CD14-positive monocyte (primary cell): ENCODE data around the gene VPS37C. TPM values are rescaled to one million over a fixed set of nuclear protein-coding genes. Genes with fewer than 3 reads are reported as not detected.

Experiments used
- DNase-seq, 3 donors: peaks; one replicate each; pipeline ENCODE4 v3.0.0-alpha.2; 2011 to 2022
- H2AFZ ChIP-seq: 2 replicates; pipeline ENCODE4 v1.6.0; 2012; ENCODE audit warnings: mild to moderate bottlenecking, low read depth, low read length, inconsistent platforms; ENCODE audit not compliant: insufficient read depth, poor library complexity, severe bottlenecking
- H3K27ac ChIP-seq, 2 donors: 1 replicate in 1 of 2; 2 replicates in 1 of 2; pipeline ENCODE4 v1.5.1; 2012 to 2013; ENCODE audit warnings: low read length in 2 of 2, control low read depth in 1 of 2, inconsistent platforms in 1 of 2, low read depth in 1 of 2, mild to moderate bottlenecking in 1 of 2
- H3K27me3 ChIP-seq, 2 donors: one replicate each; pipeline versions ENCODE4 v1.6.0 to v1.6.1; 2011 to 2013; ENCODE audit warnings: low read length in 2 of 2; ENCODE audit not compliant: control insufficient read depth in 2 of 2, insufficient read depth in 2 of 2
- H3K36me3 ChIP-seq, 2 donors: replicated peaks in 1 of 2; 1 replicate in 1 of 2; 2 replicates in 1 of 2; pipeline versions ENCODE4 v1.5.1 to v1.6.1; 2012 to 2013; ENCODE audit warnings: low read length in 2 of 2, control low read depth in 1 of 2, inconsistent platforms in 1 of 2, mild to moderate bottlenecking in 1 of 2; ENCODE audit not compliant: insufficient read depth in 2 of 2, control insufficient read depth in 1 of 2
- H3K4me1 ChIP-seq, 2 donors: 1 replicate in 1 of 2; 2 replicates in 1 of 2; pipeline versions ENCODE4 v1.5.1 to v1.6.1; 2012 to 2013; ENCODE audit warnings: low read length in 2 of 2, control low read depth in 1 of 2, inconsistent platforms in 1 of 2, mild to moderate bottlenecking in 1 of 2, moderate library complexity in 1 of 2; ENCODE audit not compliant: insufficient read depth in 2 of 2, control insufficient read depth in 1 of 2
- H3K4me2 ChIP-seq: replicated peaks from 2 replicates; pipeline ENCODE3; 2012; ENCODE audit warnings: low read length, moderate library complexity, mild to moderate bottlenecking; ENCODE audit not compliant: poor library complexity, severe bottlenecking; ENCODE audit errors: extremely low read depth
- H3K4me3 ChIP-seq, 3 experiments: fragments of 200-600 bp in 1 of 3; sonication (generic) in 1 of 3; replicated peaks in 1 of 3; 1 replicate in 2 of 3; 2 replicates in 1 of 3; pipeline ENCODE4 v1.5.1; 2011 to 2013; ENCODE audit warnings: low read length in 3 of 3, mild to moderate bottlenecking in 3 of 3, control low read depth in 2 of 3, low read depth in 2 of 3, inconsistent platforms in 1 of 3, moderate library complexity in 1 of 3
- H3K79me2 ChIP-seq: 2 replicates; pipeline ENCODE4 v1.6.0; 2012; ENCODE audit warnings: mild to moderate bottlenecking, control low read depth, inconsistent platforms, low read length, moderate library complexity; ENCODE audit not compliant: insufficient read depth
- H3K9ac ChIP-seq: 2 replicates; pipeline ENCODE4 v1.6.0; 2017; ENCODE audit warnings: low read length, mild to moderate bottlenecking; ENCODE audit not compliant: insufficient read depth, poor library complexity, severe bottlenecking
- H3K9me3 ChIP-seq, 2 donors: replicated peaks in 1 of 2; 1 replicate in 1 of 2; 2 replicates in 1 of 2; pipeline versions ENCODE4 v1.5.1 to v1.6.1; 2012 to 2013; ENCODE audit warnings: low read length in 2 of 2, control low read depth in 1 of 2; ENCODE audit not compliant: control insufficient read depth in 1 of 2, insufficient read depth in 1 of 2
- H4K20me1 ChIP-seq: 2 replicates; pipeline ENCODE4 v1.6.0; 2012; ENCODE audit warnings: mild to moderate bottlenecking, low read length, control low read depth, moderate library complexity; ENCODE audit not compliant: insufficient read depth
- H3K27ac Mint-ChIP-seq, 7 donors: one replicate each; pipeline ENCODE4 v1.8.0; 2020; ENCODE audit warnings: mild to moderate bottlenecking in 7 of 7, mixed read lengths in 7 of 7, moderate library complexity in 6 of 7, inconsistent platforms in 2 of 7
- H3K27me3 Mint-ChIP-seq, 3 donors: one replicate each; pipeline ENCODE4 v1.8.0; 2021 to 2022; ENCODE audit warnings: low read depth in 3 of 3, mild to moderate bottlenecking in 3 of 3, mixed read lengths in 3 of 3, moderate library complexity in 3 of 3, inconsistent platforms in 1 of 3
- H3K36me3 Mint-ChIP-seq, 2 donors: one replicate each; pipeline ENCODE4 v1.8.0; 2020; ENCODE audit warnings: mixed read lengths in 2 of 2, inconsistent platforms in 1 of 2, mild to moderate bottlenecking in 1 of 2
- H3K4me1 Mint-ChIP-seq: one replicate; pipeline ENCODE4 v1.8.0; 2020; ENCODE audit warnings: mild to moderate bottlenecking, mixed read lengths
- H3K4me3 Mint-ChIP-seq, 2 donors: one replicate each; pipeline ENCODE4 v1.8.0; 2020; ENCODE audit warnings: mild to moderate bottlenecking in 2 of 2, mixed read lengths in 2 of 2, moderate library complexity in 1 of 2
- H3K9me3 Mint-ChIP-seq, 7 donors: one replicate each; pipeline ENCODE4 v1.8.0; 2020 to 2022; ENCODE audit warnings: mixed read lengths in 7 of 7, mild to moderate bottlenecking in 6 of 7, moderate library complexity in 6 of 7, inconsistent platforms in 2 of 7
- CTCF ChIP-seq: fragments of 200-600 bp; IDR thresholded peaks from one replicate; pipeline ENCODE4 v1.8.0; 2022; ENCODE audit warnings: antibody characterized with exemption, mild to moderate bottlenecking
- WGBS: methylation state at CpG from one replicate; pipeline ENCODE4 v1.1.5; 2013; ENCODE audit warnings: missing lambda C conversion rate; ENCODE audit not compliant: insufficient coverage; 5-methylcytosine and 5-hydroxymethylcytosine counted together
- intact Hi-C, 2 donors: fragments of 100-400 bp; cut with micrococcal nuclease; formaldehyde crosslinking; loops; one replicate each; pipeline versions ENCODE4 v1.15.0 to v1.15.1; 2023
- polyA plus RNA-seq, 3 donors: library from polyadenylated mRNA; depleted of rRNA in 1 of 3; unstranded in 2 of 3; stranded (reverse) in 1 of 3; fragments of 300-500 nt in 2 of 3; fragments of >200 nt in 1 of 3; fragmentation: Illumina TruSeq in 2 of 3; gene quantifications; 1 replicate in 2 of 3; 2 replicates in 1 of 3; pipeline ENCODE4 v1.2.3, GENCODE V29; 2012 to 2021

VPS37C gene
- polyA plus RNA-seq, 3 donors: 1.9 to 25.1 (median 3.8) TPM

DNA sequence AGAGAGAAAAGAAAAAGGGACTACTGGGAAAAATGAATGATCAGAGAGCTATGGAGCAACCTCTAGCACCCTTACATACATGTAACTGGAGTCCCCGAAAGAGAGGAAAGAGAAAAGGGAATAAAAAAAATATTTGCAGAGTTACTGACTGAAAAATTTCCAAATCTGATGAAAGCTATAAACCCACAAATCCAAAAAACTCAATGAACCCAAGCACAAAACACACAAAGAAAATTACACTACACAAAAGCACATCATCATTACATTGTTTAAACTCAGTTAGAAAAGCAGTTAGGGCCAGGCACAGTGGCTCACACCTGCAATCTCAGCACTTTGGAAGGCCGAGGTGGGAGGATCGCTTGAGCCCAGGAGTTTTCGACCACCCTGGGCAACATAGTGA lies 6.7 kb downstream of the VPS37C start:
- Mint-ChIP-seq H3K9me3 (peaks cover 6 to 16% (median 11%) of the 10 kb centered on the region in 7 donors), H3K4me1 (peaks cover 54% of the 10 kb centered on the region), H3K36me3 (peaks cover 41 to 66% of the 10 kb centered on the region in 2 donors), H3K4me3 (no peak overlapping the region), H3K27ac (no peak overlapping the region), H3K27me3 (no peaks in the 10 kb centered on the region)
- H2AFZ ChIP-seq: no peak overlapping the region
- H3K4me3 ChIP-seq: no peak overlapping the region
- H3K9me3 ChIP-seq: peaks cover 0 to 8% of the 10 kb centered on the region in 2 donors
- intact Hi-C loops: loop anchor here in 1 of 2 donors (5.0 kb wide), 1 partner anchor 33 kb away; no protein-coding TSS in a partner anchor
- H3K36me3 ChIP-seq: peaks cover 0 to 26% of the 10 kb centered on the region in 2 donors
- no peak overlapping the region for H3K4me2 ChIP-seq
- H3K4me1 ChIP-seq: peaks cover 19 to 38% of the 10 kb centered on the region in 2 donors
- peaks cover 90% of the 10 kb centered on the region for H4K20me1 ChIP-seq
- no peak overlapping the region for H3K27ac ChIP-seq
- 90% methylated on average over 3 of the region's 4 CpGs for WGBS
- no peak for DNase-seq
- H3K79me2 ChIP-seq: peaks cover 100% of the 10 kb centered on the region
- H3K9ac ChIP-seq: no peak overlapping the region
- H3K27me3 ChIP-seq: no peaks in the 10 kb centered on the region
- no peak for TF ChIP-seq CTCF

DNA sequence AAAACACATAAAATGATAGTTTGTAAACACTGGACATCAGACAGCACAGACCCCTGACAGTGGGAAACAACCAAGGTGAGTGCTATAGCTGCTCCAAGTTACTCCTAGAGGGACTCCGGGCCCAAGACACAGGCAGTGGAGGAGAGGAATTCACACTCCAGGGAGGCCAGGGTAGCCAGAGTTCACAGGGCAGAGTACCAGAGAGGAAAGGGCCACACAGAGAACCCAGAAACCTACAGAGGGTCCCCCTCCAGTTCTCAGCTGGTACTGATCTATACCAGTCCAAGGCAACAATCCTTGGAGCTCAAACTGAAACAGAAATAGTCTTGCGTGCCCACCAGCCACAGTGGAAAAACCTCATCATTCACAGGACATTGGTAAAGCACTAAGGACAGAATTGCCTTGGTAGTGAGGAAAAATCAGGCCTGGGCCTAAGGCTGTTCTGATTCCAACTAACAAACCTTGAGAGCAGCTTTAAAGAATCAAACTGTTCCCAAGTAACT lies 7.6 kb downstream of the VPS37C start:
- no peak for TF ChIP-seq CTCF
- Histone ChIP-seq H3K4me2 (no peak overlapping the region), H3K9me3 (peaks cover 0 to 8% of the 10 kb centered on the region in 2 donors), H3K9ac (no peak overlapping the region), H3K27me3 (no peaks in the 10 kb centered on the region), H3K79me2 (peaks cover 100% of the 10 kb centered on the region), H3K36me3 (peaks cover 0 to 26% of the 10 kb centered on the region in 2 donors), H4K20me1 (peaks cover 98% of the 10 kb centered on the region), H3K4me1 (peaks cover 16 to 33% of the 10 kb centered on the region in 2 donors), H3K27ac (no peak overlapping the region), H2AFZ (no peak overlapping the region), H3K4me3 (no peak overlapping the region)
- peaks cover 41 to 68% of the 10 kb centered on the region in 2 donors for H3K36me3 Mint-ChIP-seq
- no peak for DNase-seq
- intact Hi-C loops: loop anchor here in 1 of 2 donors (5.0 kb wide), 1 partner anchor 34 kb away; no protein-coding TSS in a partner anchor
- WGBS: no CpG with 5 or more reads among the region's 2 CpGs
- H3K27me3 Mint-ChIP-seq: no peaks in the 10 kb centered on the region
- peaks cover 6 to 16% (median 11%) of the 10 kb centered on the region in 7 donors for H3K9me3 Mint-ChIP-seq
- H3K27ac Mint-ChIP-seq: peak overlapping the region in 1 of 7 donors; percentile 1
- peaks cover 52% of the 10 kb centered on the region for H3K4me1 Mint-ChIP-seq
- no peak overlapping the region for H3K4me3 Mint-ChIP-seq
